Large intestine (tissue), 3 donors: ENCODE data around the gene RAPGEF2. TPM values are rescaled to one million over a fixed set of nuclear protein-coding genes. Genes with fewer than 3 reads are reported as not detected.

Source experiments
- DNase-seq, 2 donors: peaks; one replicate each; pipeline versions ENCODE4 v3.0.0 to v3.0.0-alpha.2; 2013
- H3K27ac ChIP-seq: one replicate; pipeline ENCODE4 v1.5.1; 2013; ENCODE audit warnings: low read length
- H3K27me3 ChIP-seq: 2 replicates; pipeline ENCODE4 v1.6.1; 2013; ENCODE audit warnings: low read length; ENCODE audit not compliant: control insufficient read depth, insufficient read depth
- H3K36me3 ChIP-seq: 2 replicates; pipeline ENCODE4 v1.6.1; 2013; ENCODE audit warnings: low read length; ENCODE audit not compliant: control insufficient read depth, insufficient read depth
- H3K4me1 ChIP-seq: one replicate; pipeline ENCODE4 v1.6.1; 2013; ENCODE audit warnings: low read length; ENCODE audit not compliant: control insufficient read depth, insufficient read depth
- H3K4me3 ChIP-seq: one replicate; pipeline ENCODE4 v1.5.1; 2013; ENCODE audit warnings: low read length
- H3K9me3 ChIP-seq: one replicate; pipeline ENCODE4 v1.6.1; 2013; ENCODE audit warnings: mild to moderate bottlenecking, low read depth, low read length, moderate library complexity; ENCODE audit not compliant: control insufficient read depth
- WGBS: methylation state at CpG from one replicate; pipeline ENCODE4 v1.1.5; 2013; ENCODE audit warnings: low lambda C conversion rate; ENCODE audit not compliant: insufficient coverage; 5-methylcytosine and 5-hydroxymethylcytosine counted together
- polyA plus RNA-seq: library from polyadenylated mRNA; unstranded; fragments of 120-200 nt; gene quantifications from one replicate; pipeline ENCODE4 v1.2.1, GENCODE V29; 2013

The RAPGEF2 gene
- polyA plus RNA-seq, 1 donor: 43.4 TPM

GRCh38 chr4:159389756-159390155, 286.9 kb downstream of the RAPGEF2 start:
- no CpG with 5 or more reads among the region's 23 CpGs for WGBS
- peaks cover 11% of the 10 kb centered on the region for H3K9me3 ChIP-seq
- no peak overlapping the region for H3K27ac ChIP-seq
- no peak for DNase-seq
- H3K27me3 ChIP-seq: no peaks in the 10 kb centered on the region
- H3K4me3 ChIP-seq: no peak overlapping the region
- H3K4me1 ChIP-seq: no peaks in the 10 kb centered on the region
- H3K36me3 ChIP-seq: no peaks in the 10 kb centered on the region

DNA sequence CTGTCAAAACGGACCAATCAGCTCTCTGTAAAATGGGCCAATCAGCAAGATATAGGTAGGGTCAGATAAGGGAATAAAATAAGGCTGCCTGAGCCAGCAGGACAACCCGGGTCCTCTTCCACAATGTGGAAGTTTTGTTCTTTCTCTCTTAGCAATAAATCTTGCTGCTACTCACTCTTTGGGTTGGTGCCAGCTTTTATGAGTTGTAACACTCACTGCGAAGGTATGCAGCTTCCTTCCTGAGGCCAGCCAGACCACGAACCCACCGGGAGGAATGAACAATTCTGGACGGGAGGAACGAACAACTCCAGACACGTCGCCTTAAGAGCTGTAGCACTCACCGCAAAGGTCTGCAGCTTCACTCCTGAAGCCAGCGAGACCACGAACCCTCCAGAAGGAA, 287.8 kb downstream of the RAPGEF2 start:
- Histone ChIP-seq H3K36me3 (no peaks in the 10 kb centered on the region), H3K4me1 (no peaks in the 10 kb centered on the region), H3K9me3 (peaks cover 11% of the 10 kb centered on the region), H3K27me3 (no peaks in the 10 kb centered on the region), H3K4me3 (no peak overlapping the region), H3K27ac (no peak overlapping the region)
- WGBS: no CpG with 5 or more reads among the region's 12 CpGs
- DNase-seq: peak in 1 of 2 donors; percentile 3

GRCh38 chr4:159395693-159396092, 292.8 kb downstream of the RAPGEF2 start:
- Histone ChIP-seq H3K36me3 (no peaks in the 10 kb centered on the region), H3K4me3 (no peak overlapping the region), H3K9me3 (no peaks in the 10 kb centered on the region), H3K27me3 (peaks cover 3% of the 10 kb centered on the region), H3K4me1 (no peaks in the 10 kb centered on the region), H3K27ac (no peak overlapping the region)
- no peak for DNase-seq
- WGBS: 83% methylated on average over 1 of the region's 2 CpGs

DNA sequence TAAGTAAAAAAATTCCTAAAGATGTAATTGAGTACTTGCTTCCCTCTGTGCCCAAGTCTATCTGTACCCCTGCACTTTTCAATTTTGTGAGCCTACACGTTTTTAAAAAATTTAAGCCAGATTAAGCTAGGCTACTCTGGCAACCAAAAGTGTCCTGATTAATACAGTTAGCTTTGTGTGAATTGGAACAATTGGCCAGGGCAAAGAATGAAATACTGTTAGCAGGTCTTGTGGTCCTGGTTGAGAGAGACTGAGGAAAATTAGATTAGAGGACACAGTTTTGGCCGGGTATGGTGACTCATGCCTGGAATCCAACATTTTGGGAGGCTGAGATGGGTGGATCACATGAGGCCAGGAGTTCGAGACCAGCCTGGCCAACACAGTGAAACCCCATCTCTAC, 293.3 kb downstream of the RAPGEF2 start:
- H3K36me3 ChIP-seq: no peaks in the 10 kb centered on the region
- peaks cover 3% of the 10 kb centered on the region for H3K27me3 ChIP-seq
- WGBS: no CpG with 5 or more reads among the region's 3 CpGs
- no peak overlapping the region for H3K27ac ChIP-seq
- DNase-seq: no peak
- H3K9me3 ChIP-seq: no peaks in the 10 kb centered on the region
- H3K4me3 ChIP-seq: no peak overlapping the region
- H3K4me1 ChIP-seq: no peaks in the 10 kb centered on the region

GRCh38 chr4:159398236-159398638, 295.4 kb downstream of the RAPGEF2 start:
- H3K4me1 ChIP-seq: no peaks in the 10 kb centered on the region
- no peak overlapping the region for H3K27ac ChIP-seq
- H3K36me3 ChIP-seq: no peaks in the 10 kb centered on the region
- no peaks in the 10 kb centered on the region for H3K9me3 ChIP-seq
- DNase-seq: no peak
- peaks cover 3% of the 10 kb centered on the region for H3K27me3 ChIP-seq
- WGBS: 33% methylated on average over 1 of the region's 7 CpGs
- no peak overlapping the region for H3K4me3 ChIP-seq

GRCh38 chr4:159400558-159401225, 297.8 kb downstream of the RAPGEF2 start:
- Histone ChIP-seq H3K36me3 (no peaks in the 10 kb centered on the region), H3K27ac (no peak overlapping the region), H3K27me3 (peaks cover 3% of the 10 kb centered on the region), H3K4me3 (no peak overlapping the region), H3K9me3 (no peaks in the 10 kb centered on the region), H3K4me1 (no peaks in the 10 kb centered on the region)
- no peak for DNase-seq
- no CpG with 5 or more reads among the region's 12 CpGs for WGBS

- no peak overlapping the region for H3K4me3 ChIP-seq
- no peaks in the 10 kb centered on the region for H3K36me3 ChIP-seq
- no peak overlapping the region for H3K27ac ChIP-seq
- DNase-seq: no peak
- 83% methylated on average over 1 of the region's 4 CpGs for WGBS
- no peaks in the 10 kb centered on the region for H3K9me3 ChIP-seq
- peaks cover 3% of the 10 kb centered on the region for H3K27me3 ChIP-seq
- H3K4me1 ChIP-seq: no peaks in the 10 kb centered on the region
These were observed 298.4 kb downstream of the RAPGEF2 start for GRCh38 chr4:159401226-159401712.

DNA sequence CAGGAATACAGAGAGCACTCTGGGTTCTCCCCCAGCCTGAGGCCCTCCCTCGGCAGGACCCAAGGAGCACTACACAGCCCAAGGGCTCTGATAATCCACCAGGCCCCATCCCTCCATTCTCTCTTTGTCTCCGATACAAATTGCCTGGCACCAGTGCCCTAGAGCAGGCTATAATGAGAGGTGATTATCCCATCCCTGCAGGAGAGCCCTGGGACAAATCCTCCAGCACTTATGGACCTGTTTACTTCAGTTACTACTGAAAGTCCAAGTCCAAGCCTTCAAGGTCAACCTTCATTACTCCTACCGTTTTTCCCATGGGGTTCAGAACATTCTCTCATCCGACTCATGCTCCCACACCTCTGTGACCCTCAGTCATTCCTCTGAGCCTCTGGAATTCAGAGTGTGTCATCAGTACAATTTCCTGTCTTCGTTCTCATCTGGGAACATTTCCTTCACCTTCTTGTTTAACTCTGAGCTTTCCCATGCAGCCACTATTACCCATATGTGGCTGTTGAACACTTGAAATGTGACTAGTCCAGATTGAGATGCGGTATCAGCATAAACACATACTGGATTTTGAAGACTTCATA, 299.0 kb downstream of the RAPGEF2 start:
- Histone ChIP-seq H3K27me3 (peaks cover 3% of the 10 kb centered on the region), H3K9me3 (no peaks in the 10 kb centered on the region), H3K36me3 (no peaks in the 10 kb centered on the region), H3K4me1 (no peaks in the 10 kb centered on the region), H3K4me3 (no peak overlapping the region), H3K27ac (no peak overlapping the region)
- WGBS: no CpG with 5 or more reads among the region's 6 CpGs
- DNase-seq: no peak
